Measurements from ENCODE around the gene PRXL2A.
A peak's percentile ranks its signal among the peaks of the same experiment; 100 is the strongest.

Gene PRXL2A

GRCh38 chr10:80480852-80481251 is 72.5 kb downstream of the PRXL2A start:
- Histone ChIP-seq H3K27ac (ENCODE audit: low read depth, low read length) (peak overlapping the region; percentile 13), H3K9me3 (ENCODE audit: control insufficient read depth in 5 of 5, low read length in 5 of 5) (peaks cover 0 to 4% (median 0%) of the 10 kb centered on the region in 5 donors)

GRCh38 chr10:80484243-80484642 is 75.9 kb downstream of the PRXL2A start:
- Histone ChIP-seq H3K9me3 (ENCODE audit: control insufficient read depth in 5 of 5, low read length in 5 of 5) (no peaks in the 10 kb centered on the region), H3K4me1 (ENCODE audit: control insufficient read depth in 5 of 5, insufficient read depth in 5 of 5, low read length in 5 of 5) (peaks cover 23 to 67% (median 60%) of the 10 kb centered on the region in 5 donors), H3K9ac (ENCODE audit: low read length in 5 of 5) (no peak overlapping the region), H3K27me3 (ENCODE audit: control insufficient read depth in 5 of 5, insufficient read depth in 4 of 5, low read length in 5 of 5) (no peaks in the 10 kb centered on the region), H3K4me3 (ENCODE audit: low read depth in 1 of 5, low read length in 5 of 5) (no peak overlapping the region), H3K36me3 (ENCODE audit: control insufficient read depth in 5 of 5, insufficient read depth in 5 of 5, low read length in 5 of 5) (peaks cover 0 to 8% (median 6%) of the 10 kb centered on the region in 5 donors), H3K27ac (ENCODE audit: low read depth, low read length) (peak overlapping the region; percentile 77)

More at GRCh38 chr10:80480852-80481251, 72.5 kb downstream of the PRXL2A start:
- H3K36me3 ChIP-seq (ENCODE audit: control insufficient read depth in 5 of 5, insufficient read depth in 5 of 5, low read length in 5 of 5): peaks cover 0 to 9% (median 3%) of the 10 kb centered on the region in 5 donors
- no peaks in the 10 kb centered on the region for H3K27me3 ChIP-seq (ENCODE audit: control insufficient read depth in 5 of 5, insufficient read depth in 4 of 5, low read length in 5 of 5)
- peaks cover 10 to 51% (median 45%) of the 10 kb centered on the region in 5 donors for H3K4me1 ChIP-seq (ENCODE audit: control insufficient read depth in 5 of 5, insufficient read depth in 5 of 5, low read length in 5 of 5)
- H3K9ac ChIP-seq (ENCODE audit: low read length in 5 of 5): no peak overlapping the region
- no peak overlapping the region for H3K4me3 ChIP-seq (ENCODE audit: low read depth in 1 of 5, low read length in 5 of 5)

- Histone ChIP-seq H3K4me3 (ENCODE audit: low read depth in 1 of 5, low read length in 5 of 5) (no peak overlapping the region), H3K36me3 (ENCODE audit: control insufficient read depth in 5 of 5, insufficient read depth in 5 of 5, low read length in 5 of 5) (peaks cover 0 to 12% (median 10%) of the 10 kb centered on the region in 5 donors), H3K27me3 (ENCODE audit: control insufficient read depth in 5 of 5, insufficient read depth in 4 of 5, low read length in 5 of 5) (no peaks in the 10 kb centered on the region), H3K4me1 (ENCODE audit: control insufficient read depth in 5 of 5, insufficient read depth in 5 of 5, low read length in 5 of 5) (peaks cover 23 to 71% (median 64%) of the 10 kb centered on the region in 5 donors), H3K9ac (ENCODE audit: low read length in 5 of 5) (peak overlapping the region in 1 of 5 donors; percentile 3), H3K27ac (ENCODE audit: low read depth, low read length) (peak overlapping the region; percentile 77), H3K9me3 (ENCODE audit: control insufficient read depth in 5 of 5, low read length in 5 of 5) (no peaks in the 10 kb centered on the region)
Observed at GRCh38 chr10:80484676-80485075, 76.3 kb downstream of the PRXL2A start.

- Histone ChIP-seq H3K4me3 (ENCODE audit: low read depth in 1 of 5, low read length in 5 of 5) (peak overlapping the region in 3 of 5 donors; percentile 5 to 48 (median 8)), H3K36me3 (ENCODE audit: control insufficient read depth in 5 of 5, insufficient read depth in 5 of 5, low read length in 5 of 5) (peaks cover 0 to 19% (median 16%) of the 10 kb centered on the region in 5 donors), H3K4me1 (ENCODE audit: control insufficient read depth in 5 of 5, insufficient read depth in 5 of 5, low read length in 5 of 5) (peaks cover 23 to 78% (median 69%) of the 10 kb centered on the region in 5 donors), H3K27me3 (ENCODE audit: control insufficient read depth in 5 of 5, insufficient read depth in 4 of 5, low read length in 5 of 5) (no peaks in the 10 kb centered on the region), H3K9ac (ENCODE audit: low read length in 5 of 5) (peak overlapping the region in 3 of 5 donors; percentile 3 to 13 (median 4)), H3K27ac (ENCODE audit: low read depth, low read length) (peak overlapping the region; percentile 77), H3K9me3 (ENCODE audit: control insufficient read depth in 5 of 5, low read length in 5 of 5) (no peaks in the 10 kb centered on the region)
Observed at GRCh38 chr10:80485076-80485945, 77.0 kb downstream of the PRXL2A start.

GRCh38 chr10:80485946-80486764 is 77.8 kb downstream of the PRXL2A start:
- Histone ChIP-seq H3K9me3 (ENCODE audit: control insufficient read depth in 5 of 5, low read length in 5 of 5) (no peaks in the 10 kb centered on the region), H3K4me1 (ENCODE audit: control insufficient read depth in 5 of 5, insufficient read depth in 5 of 5, low read length in 5 of 5) (peaks cover 23 to 86% (median 77%) of the 10 kb centered on the region in 5 donors), H3K27ac (ENCODE audit: low read depth, low read length) (peak overlapping the region; percentile 77)

More at GRCh38 chr10:80485946-80486764, 77.8 kb downstream of the PRXL2A start:
- H3K36me3 ChIP-seq (ENCODE audit: control insufficient read depth in 5 of 5, insufficient read depth in 5 of 5, low read length in 5 of 5): peaks cover 3 to 27% (median 25%) of the 10 kb centered on the region in 5 donors
- peak overlapping the region in 3 of 5 donors; percentile 4 to 32 (median 13) for H3K9ac ChIP-seq (ENCODE audit: low read length in 5 of 5)
- peak overlapping the region in 4 of 5 donors; percentile 5 to 48 (median 25) for H3K4me3 ChIP-seq (ENCODE audit: low read depth in 1 of 5, low read length in 5 of 5)
- H3K27me3 ChIP-seq (ENCODE audit: control insufficient read depth in 5 of 5, insufficient read depth in 4 of 5, low read length in 5 of 5): no peaks in the 10 kb centered on the region

Data from subcutaneous abdominal adipose tissue (tissue), 5 donors.